Effector memory CD4-positive, alpha-beta T cell (primary cell): ENCODE measurements around the gene HBA2.
A peak's percentile ranks its signal among the peaks of the same experiment; 100 is the strongest.
"Not testable (repeated sequence)": the region's sequence is repeated elsewhere in the genome, so short reads cannot be mapped to it uniquely, and the experiment has no call there.

Experiments used
- DNase-seq, 3 donors: peaks; one replicate each; pipeline ENCODE4 v3.0.0-alpha.2; 2020
- H3K27ac ChIP-seq: 2 replicates; pipeline ENCODE4 v1.7.0; 2013; ENCODE audit warnings: mild to moderate bottlenecking, low read length, moderate library complexity; ENCODE audit not compliant: insufficient read depth, poor library complexity, severe bottlenecking
- H3K27me3 ChIP-seq: replicated peaks from 2 replicates; pipeline ENCODE4 v1.7.0; 2013; ENCODE audit warnings: mild to moderate bottlenecking, low read length; ENCODE audit not compliant: insufficient read depth, control insufficient read depth, poor library complexity, severe bottlenecking
- H3K36me3 ChIP-seq: 2 replicates; pipeline ENCODE4 v1.7.0; 2013; ENCODE audit warnings: mild to moderate bottlenecking, low read length, moderate library complexity; ENCODE audit not compliant: control insufficient read depth, insufficient read depth
- H3K4me1 ChIP-seq: 2 replicates; pipeline ENCODE4 v1.7.0; 2013; ENCODE audit warnings: low read length, mild to moderate bottlenecking; ENCODE audit not compliant: control insufficient read depth, insufficient read depth, poor library complexity, severe bottlenecking
- H3K4me3 ChIP-seq: 2 replicates; pipeline ENCODE4 v1.7.0; 2013; ENCODE audit warnings: low read length, low read depth, mild to moderate bottlenecking; ENCODE audit not compliant: insufficient read depth, poor library complexity, severe bottlenecking
- H3K9me3 ChIP-seq: 2 replicates; pipeline ENCODE4 v1.7.0; 2013; ENCODE audit warnings: mild to moderate bottlenecking, low read length, moderate library complexity; ENCODE audit not compliant: control insufficient read depth

Gene HBA2

GRCh38 chr16:164827-165538, 7.7 kb upstream of the HBA2 start:
- Histone ChIP-seq H3K9me3 (no peaks in the 10 kb centered on the region), H3K4me3 (peak overlapping the region; percentile 23), H3K36me3 (no peaks in the 10 kb centered on the region), H3K27me3 (peaks cover 27% of the 10 kb centered on the region), H3K4me1 (peaks cover 18% of the 10 kb centered on the region), H3K27ac (no peak overlapping the region)
- DNase-seq: no peak

- no peaks in the 10 kb centered on the region for H3K9me3 ChIP-seq
- H3K27ac ChIP-seq: no peak within 1 kb of the TSS
- peaks cover 28% of the 10 kb centered on the region for H3K27me3 ChIP-seq
- peaks cover 18% of the 10 kb centered on the region for H3K4me1 ChIP-seq
- no peak for DNase-seq
- H3K36me3 ChIP-seq: no peaks in the 10 kb centered on the region
- peak within 1 kb of the TSS; percentile 23 for H3K4me3 ChIP-seq
These were observed 6.9 kb upstream of the HBA2 start, which contains the start of gene HBM for GRCh38 chr16:165539-166374. Gene HBM (plus strand): TSS chr16:165978. CDS start chr16:165998, 20 bp downstream.

- no peaks in the 10 kb centered on the region for H3K9me3 ChIP-seq
- H3K36me3 ChIP-seq: no peaks in the 10 kb centered on the region
- peaks cover 31% of the 10 kb centered on the region for H3K27me3 ChIP-seq
- no peak overlapping the region for H3K27ac ChIP-seq
- H3K4me1 ChIP-seq: peaks cover 18% of the 10 kb centered on the region
- no peak for DNase-seq
- H3K4me3 ChIP-seq: peak overlapping the region; percentile 12
These were observed 6.1 kb upstream of the HBA2 start for GRCh38 chr16:166375-167121.

- Histone ChIP-seq H3K27ac (no peak overlapping the region), H3K9me3 (no peaks in the 10 kb centered on the region), H3K36me3 (no peaks in the 10 kb centered on the region), H3K4me3 (no peak overlapping the region), H3K27me3 (peaks cover 31% of the 10 kb centered on the region), H3K4me1 (peaks cover 18% of the 10 kb centered on the region)
- no peak for DNase-seq
These were observed 5.5 kb upstream of the HBA2 start for GRCh38 chr16:167122-167690.

GRCh38 chr16:168424-168823, 4.3 kb upstream of the HBA2 start:
- Histone ChIP-seq H3K27ac (no peak overlapping the region), H3K4me1 (peaks cover 18% of the 10 kb centered on the region), H3K4me3 (no peak overlapping the region), H3K36me3 (no peaks in the 10 kb centered on the region), H3K9me3 (no peaks in the 10 kb centered on the region), H3K27me3 (peaks cover 31% of the 10 kb centered on the region)
- DNase-seq: no peak

GRCh38 chr16:169014-169413, 3.7 kb upstream of the HBA2 start:
- Histone ChIP-seq H3K9me3 (no peaks in the 10 kb centered on the region), H3K27me3 (peaks cover 31% of the 10 kb centered on the region), H3K4me1 (peaks cover 18% of the 10 kb centered on the region), H3K36me3 (no peaks in the 10 kb centered on the region), H3K27ac (no peak overlapping the region), H3K4me3 (no peak overlapping the region)
- no peak for DNase-seq

- H3K9me3 ChIP-seq, H3K4me3 ChIP-seq, H3K27ac ChIP-seq, DNase-seq, H3K36me3 ChIP-seq: not testable (repeated sequence)
- H3K4me1 ChIP-seq: peaks cover 15% of the 10 kb centered on the region
- peaks cover 35% of the 10 kb centered on the region for H3K27me3 ChIP-seq
These were observed 2.6 kb upstream of the HBA2 start for GRCh38 chr16:170088-170507.

- DNase-seq: no peak
- H3K27me3 ChIP-seq: peaks cover 33% of the 10 kb centered on the region
- no peak overlapping the region for H3K4me3 ChIP-seq
- no peaks in the 10 kb centered on the region for H3K36me3 ChIP-seq
- no peaks in the 10 kb centered on the region for H3K9me3 ChIP-seq
- H3K4me1 ChIP-seq: peaks cover 8% of the 10 kb centered on the region
- H3K27ac ChIP-seq: no peak overlapping the region
These were observed 1.9 kb upstream of the HBA2 start for GRCh38 chr16:170788-171187.

GRCh38 chr16:173211-173854, 657 bp downstream of the HBA2 start:
- peaks cover 28% of the 10 kb centered on the region for H3K27me3 ChIP-seq
- H3K4me3 ChIP-seq, DNase-seq: not testable (repeated sequence)

More at GRCh38 chr16:173211-173854, 657 bp downstream of the HBA2 start:
- not testable (repeated sequence) for H3K9me3 ChIP-seq, H3K27ac ChIP-seq, H3K36me3 ChIP-seq, H3K4me1 ChIP-seq
